Tibial artery (tissue), 4 donors: Measurements from ENCODE around the gene CFAP61.

Source experiments
- DNase-seq, 2 donors: peaks; one replicate each; pipeline ENCODE4 v3.0.0-alpha.2; 2019
- H3K27ac ChIP-seq, 2 donors: fragments of 200-600 bp; sonication (generic) in 1 of 2; 1 replicate in 1 of 2; 2 replicates in 1 of 2; pipeline ENCODE4 v1.5.1; 2018 to 2019; ENCODE audit warnings: mild to moderate bottlenecking in 1 of 2
- H3K27me3 ChIP-seq, 2 donors: fragments of 200-600 bp; sonication (generic) in 1 of 2; one replicate each; pipeline versions ENCODE4 v1.5.1 to v1.6.0; 2016 to 2019
- H3K36me3 ChIP-seq, 3 donors: fragments of 200-600 bp; sonication (generic) in 2 of 3; one replicate each; pipeline ENCODE4 v1.5.1; 2016 to 2019; ENCODE audit warnings: mild to moderate bottlenecking in 2 of 3
- H3K4me1 ChIP-seq, 4 donors: fragments of 200-600 bp; sonication (generic) in 2 of 4; 1 replicate in 3 of 4; 2 replicates in 1 of 4; pipeline ENCODE4 v1.5.1; 2016 to 2019
- H3K4me3 ChIP-seq, 2 donors: fragments of 200-600 bp; sonication (generic) in 1 of 2; 1 replicate in 1 of 2; 2 replicates in 1 of 2; pipeline ENCODE4 v1.5.1; 2018 to 2019; ENCODE audit warnings: mild to moderate bottlenecking in 2 of 2
- H3K9me3 ChIP-seq, 3 donors: fragments of 200-600 bp; sonication (generic) in 1 of 3; one replicate each; pipeline ENCODE4 v1.5.1; 2016 to 2019
- intact Hi-C: fragments of 100-400 bp; cut with DNase I; formaldehyde crosslinking; loops from one replicate; pipeline ENCODE4 v1.15.0; 2023; ENCODE audit warnings: low total_unique reads
- TF ChIP-seq, protein P1 (sequence below), 2 experiments: fragments of 200-600 bp in 1 of 2; fragments of 450-650 bp in 1 of 2; IDR thresholded peaks; one replicate each; pipeline ENCODE4 v1.5.1; 2017 to 2019; ENCODE audit warnings: antibody characterized with exemption in 2 of 2, mild to moderate bottlenecking in 1 of 2, moderate library complexity in 1 of 2

CFAP61 gene

DNA sequence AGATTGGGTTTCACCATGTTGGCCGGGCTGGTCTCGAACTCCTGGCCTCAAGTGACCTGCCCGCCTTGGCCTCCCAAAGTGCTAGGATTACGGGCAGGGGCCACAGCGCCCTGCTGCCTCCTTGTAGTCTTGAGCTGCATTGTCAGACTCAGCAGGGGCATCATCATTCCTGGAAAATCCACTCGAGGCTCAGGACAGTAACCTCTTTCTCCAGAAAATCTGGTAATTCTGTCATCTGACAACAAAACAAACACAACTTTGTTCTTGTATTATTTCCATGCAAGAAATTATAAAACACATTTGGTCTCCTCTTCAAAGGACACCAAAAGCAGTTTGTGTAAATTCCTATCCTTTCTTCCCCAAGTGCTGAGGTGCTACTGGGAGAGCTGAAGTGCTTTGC, 178.4 kb downstream of the CFAP61 start:
- peak overlapping the region in 1 of 2 donors; percentile 14 for H3K27ac ChIP-seq
- no peaks in the 10 kb centered on the region for H3K36me3 ChIP-seq
- no peak for DNase-seq
- H3K27me3 ChIP-seq = no peaks in the 10 kb centered on the region
- peaks cover 0 to 12% (median 3%) of the 10 kb centered on the region in 4 donors for H3K4me1 ChIP-seq
- no peaks in the 10 kb centered on the region for H3K9me3 ChIP-seq
- H3K4me3 ChIP-seq = no peak overlapping the region
- intact Hi-C loops = no loop called here
- TF ChIP-seq, protein P1, sequence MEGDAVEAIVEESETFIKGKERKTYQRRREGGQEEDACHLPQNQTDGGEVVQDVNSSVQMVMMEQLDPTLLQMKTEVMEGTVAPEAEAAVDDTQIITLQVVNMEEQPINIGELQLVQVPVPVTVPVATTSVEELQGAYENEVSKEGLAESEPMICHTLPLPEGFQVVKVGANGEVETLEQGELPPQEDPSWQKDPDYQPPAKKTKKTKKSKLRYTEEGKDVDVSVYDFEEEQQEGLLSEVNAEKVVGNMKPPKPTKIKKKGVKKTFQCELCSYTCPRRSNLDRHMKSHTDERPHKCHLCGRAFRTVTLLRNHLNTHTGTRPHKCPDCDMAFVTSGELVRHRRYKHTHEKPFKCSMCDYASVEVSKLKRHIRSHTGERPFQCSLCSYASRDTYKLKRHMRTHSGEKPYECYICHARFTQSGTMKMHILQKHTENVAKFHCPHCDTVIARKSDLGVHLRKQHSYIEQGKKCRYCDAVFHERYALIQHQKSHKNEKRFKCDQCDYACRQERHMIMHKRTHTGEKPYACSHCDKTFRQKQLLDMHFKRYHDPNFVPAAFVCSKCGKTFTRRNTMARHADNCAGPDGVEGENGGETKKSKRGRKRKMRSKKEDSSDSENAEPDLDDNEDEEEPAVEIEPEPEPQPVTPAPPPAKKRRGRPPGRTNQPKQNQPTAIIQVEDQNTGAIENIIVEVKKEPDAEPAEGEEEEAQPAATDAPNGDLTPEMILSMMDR (IDR thresholded peaks at IDR 0.05) = no peak

DNA sequence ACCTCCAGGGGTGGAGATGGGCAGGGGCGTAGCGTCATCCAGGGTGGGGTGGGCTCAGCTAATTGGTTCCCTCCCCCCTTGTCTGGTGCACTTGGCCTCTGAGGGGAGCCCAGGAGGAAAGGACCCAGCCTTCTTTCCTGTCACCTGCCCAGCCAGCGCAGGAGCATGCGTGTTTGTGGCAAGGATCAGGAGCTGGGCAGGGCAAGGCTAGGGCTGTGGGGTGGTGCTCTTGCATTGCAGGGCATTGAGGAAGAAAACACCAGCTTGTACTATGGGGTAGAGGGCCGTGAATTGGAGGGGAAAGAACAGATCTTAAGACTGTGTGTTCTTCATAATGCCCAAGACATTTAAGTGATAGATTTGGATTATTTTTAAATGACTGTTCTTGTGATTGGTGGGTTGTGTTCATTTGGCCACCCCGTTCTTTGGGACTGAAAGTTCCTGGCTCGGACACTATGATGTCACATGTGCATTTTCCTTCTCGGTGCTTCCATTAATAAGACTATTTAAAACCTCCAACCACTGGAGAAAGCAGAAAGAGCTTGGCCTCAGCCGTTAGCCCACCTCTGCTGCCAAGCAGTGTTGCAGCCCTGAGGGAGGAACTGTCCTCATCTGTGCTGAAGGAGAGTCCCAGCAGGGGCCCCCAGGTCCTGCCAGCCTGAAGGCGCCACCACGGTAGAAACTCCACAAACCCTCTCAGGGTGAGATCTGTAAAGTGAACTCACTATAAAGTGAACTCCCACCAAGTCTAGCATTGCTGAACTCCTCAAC, 179.4 kb downstream of the CFAP61 start:
- intact Hi-C loops = no loop called here
- Histone ChIP-seq H3K36me3 (no peaks in the 10 kb centered on the region), H3K27ac (peak overlapping the region in 1 of 2 donors; percentile 54), H3K9me3 (no peaks in the 10 kb centered on the region), H3K27me3 (no peaks in the 10 kb centered on the region), H3K4me3 (no peak overlapping the region), H3K4me1 (peaks cover 0 to 12% (median 3%) of the 10 kb centered on the region in 4 donors)
- DNase-seq = no peak
- TF ChIP-seq, protein P1 (IDR thresholded peaks at IDR 0.05) = no peak

DNA sequence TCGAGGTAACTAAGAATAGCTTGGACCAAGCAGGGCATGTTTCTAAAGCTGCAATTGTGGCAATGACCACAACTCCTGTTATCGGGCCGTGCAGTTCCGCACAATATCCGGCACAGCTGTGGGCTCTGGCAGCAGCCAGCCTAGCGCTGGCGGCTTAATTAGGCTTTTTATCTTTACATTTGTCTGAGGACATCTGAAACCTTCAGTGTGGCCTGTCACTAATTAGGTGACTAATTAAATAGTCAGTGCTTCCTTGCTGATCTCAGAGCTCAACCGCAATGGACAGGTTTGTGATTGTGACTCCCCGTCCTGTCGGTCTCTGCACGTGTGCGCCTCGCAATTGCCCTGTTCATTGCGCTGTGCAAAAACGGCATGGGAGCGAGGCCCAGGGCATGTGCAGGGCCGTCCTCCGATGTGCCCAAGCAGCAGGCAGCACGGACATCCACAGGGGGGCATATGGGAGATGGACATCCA, 180.7 kb downstream of the CFAP61 start:
- no peak overlapping the region for H3K4me3 ChIP-seq
- no peak overlapping the region for H3K27ac ChIP-seq
- no peak for DNase-seq
- H3K27me3 ChIP-seq = no peaks in the 10 kb centered on the region
- TF ChIP-seq, protein P1 (IDR thresholded peaks at IDR 0.05) = no peak
- intact Hi-C loops = no loop called here
- no peaks in the 10 kb centered on the region for H3K9me3 ChIP-seq
- H3K4me1 ChIP-seq = peaks cover 0 to 12% (median 3%) of the 10 kb centered on the region in 4 donors
- no peaks in the 10 kb centered on the region for H3K36me3 ChIP-seq

- no peak for DNase-seq
- TF ChIP-seq, protein P1 (IDR thresholded peaks at IDR 0.05) = no peak
- Histone ChIP-seq H3K27me3 (no peaks in the 10 kb centered on the region), H3K27ac (no peak overlapping the region), H3K9me3 (no peaks in the 10 kb centered on the region), H3K4me3 (no peak overlapping the region), H3K4me1 (peaks cover 0 to 7% (median 0%) of the 10 kb centered on the region in 4 donors), H3K36me3 (no peaks in the 10 kb centered on the region)
- intact Hi-C loops = no loop called here
These were observed 183.3 kb downstream of the CFAP61 start for GRCh38 chr20:20235681-20236080.

GRCh38 chr20:20237093-20237959, 185.0 kb downstream of the CFAP61 start:
- Histone ChIP-seq H3K27me3 (no peaks in the 10 kb centered on the region), H3K9me3 (no peaks in the 10 kb centered on the region), H3K27ac (no peak overlapping the region), H3K36me3 (no peaks in the 10 kb centered on the region), H3K4me1 (no peaks in the 10 kb centered on the region), H3K4me3 (no peak overlapping the region)
- TF ChIP-seq, protein P1 (IDR thresholded peaks at IDR 0.05) = peak; percentile 62 to 63
- intact Hi-C loops = no loop called here
- DNase-seq = peak in 1 of 2 donors; percentile 42
